ENCODE data around the gene TCEA2.

TCEA2 gene

GRCh38 chr20:64036346-64037198 lies 26.4 kb upstream of the TCEA2 start:
- no peak for TF ChIP-seq CTCF (IDR thresholded peaks at IDR 0.05; ENCODE audit: insufficient read depth, low read depth, low read length, missing control alignments)
- DNase-seq (ENCODE audit: low read depth) = no peak
- H3K4me3 ChIP-seq (ENCODE audit: low read length) = no peak overlapping the region

DNA sequence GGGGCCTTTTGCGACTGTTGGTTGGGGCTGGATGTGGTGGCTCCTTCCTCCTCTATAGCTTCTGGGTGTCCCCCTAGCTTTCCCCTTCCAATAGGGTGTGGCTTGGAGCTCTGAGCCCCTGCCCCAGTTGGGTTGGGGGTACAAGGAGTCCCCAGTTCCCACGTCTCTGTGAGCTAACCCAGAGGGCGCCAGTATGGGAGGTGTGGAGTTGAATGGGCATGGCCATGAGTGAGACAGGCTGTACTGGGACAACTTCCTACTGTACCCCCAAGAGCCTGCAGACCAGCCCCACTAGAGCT lies 25.9 kb upstream of the TCEA2 start:
- no peak for TF ChIP-seq CTCF (IDR thresholded peaks at IDR 0.05; ENCODE audit: insufficient read depth, low read depth, low read length, missing control alignments)
- no peak for DNase-seq (ENCODE audit: low read depth)
- H3K4me3 ChIP-seq (ENCODE audit: low read length) = no peak overlapping the region

DNA sequence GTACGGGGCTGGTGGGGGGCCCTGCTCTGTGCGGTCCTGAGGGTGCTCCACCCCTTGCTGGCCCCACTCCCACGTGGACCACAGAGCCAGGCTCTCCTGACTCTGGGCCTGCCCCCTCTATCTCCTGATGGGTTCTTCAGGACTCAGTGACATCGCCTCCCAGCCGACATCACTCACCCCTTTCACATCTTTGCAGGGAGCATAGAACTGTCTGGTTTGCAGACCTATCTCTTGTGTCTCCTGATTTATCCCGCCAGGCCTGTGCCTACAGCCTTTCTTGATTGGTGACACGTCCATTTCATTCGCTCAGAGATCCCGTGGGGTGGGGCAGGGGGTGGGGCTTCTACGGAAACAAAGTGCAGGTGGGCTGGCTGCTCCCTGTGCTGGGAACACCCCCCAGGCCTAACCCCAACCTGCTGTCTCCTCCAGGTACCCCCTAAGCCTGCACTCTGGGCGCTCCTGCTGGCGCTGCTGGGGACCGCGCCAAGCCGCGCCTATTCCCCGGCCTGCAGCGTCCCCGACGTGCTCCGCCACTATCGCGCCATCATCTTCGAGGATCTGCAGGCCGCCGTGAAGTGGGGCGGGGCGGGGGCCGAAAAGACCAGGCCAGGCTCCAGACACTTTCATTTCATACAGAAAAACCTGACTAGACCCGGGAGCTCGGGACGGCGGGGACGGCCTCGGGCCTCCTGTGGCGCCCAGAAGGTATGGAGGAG lies 25.3 kb upstream of the TCEA2 start:
- no peak overlapping the region for H3K4me3 ChIP-seq (ENCODE audit: low read length)
- no peak for DNase-seq (ENCODE audit: low read depth)
- no peak for TF ChIP-seq CTCF (IDR thresholded peaks at IDR 0.05; ENCODE audit: insufficient read depth, low read depth, low read length, missing control alignments)

- TF ChIP-seq CTCF (IDR thresholded peaks at IDR 0.05; ENCODE audit: insufficient read depth, low read depth, low read length, missing control alignments) = no peak
- no peak overlapping the region for H3K4me3 ChIP-seq (ENCODE audit: low read length)
- DNase-seq (ENCODE audit: low read depth) = no peak
Measured at GRCh38 chr20:64038224-64038564, 24.8 kb upstream of the TCEA2 start.

GRCh38 chr20:64038565-64039292 lies 24.3 kb upstream of the TCEA2 start:
- DNase-seq (ENCODE audit: low read depth) = peak; percentile 85
- H3K4me3 ChIP-seq (ENCODE audit: low read length) = peak overlapping the region; percentile 42
- peak; percentile 46 for TF ChIP-seq CTCF (IDR thresholded peaks at IDR 0.05; ENCODE audit: insufficient read depth, low read depth, low read length, missing control alignments)

GRCh38 chr20:64039293-64040160 lies 23.5 kb upstream of the TCEA2 start:
- DNase-seq (ENCODE audit: low read depth) = no peak
- peak overlapping the region; percentile 42 for H3K4me3 ChIP-seq (ENCODE audit: low read length)
- TF ChIP-seq CTCF (IDR thresholded peaks at IDR 0.05; ENCODE audit: insufficient read depth, low read depth, low read length, missing control alignments) = peak; percentile 1
